ENCODE measurements around the gene GLTP.

The GLTP gene

DNA sequence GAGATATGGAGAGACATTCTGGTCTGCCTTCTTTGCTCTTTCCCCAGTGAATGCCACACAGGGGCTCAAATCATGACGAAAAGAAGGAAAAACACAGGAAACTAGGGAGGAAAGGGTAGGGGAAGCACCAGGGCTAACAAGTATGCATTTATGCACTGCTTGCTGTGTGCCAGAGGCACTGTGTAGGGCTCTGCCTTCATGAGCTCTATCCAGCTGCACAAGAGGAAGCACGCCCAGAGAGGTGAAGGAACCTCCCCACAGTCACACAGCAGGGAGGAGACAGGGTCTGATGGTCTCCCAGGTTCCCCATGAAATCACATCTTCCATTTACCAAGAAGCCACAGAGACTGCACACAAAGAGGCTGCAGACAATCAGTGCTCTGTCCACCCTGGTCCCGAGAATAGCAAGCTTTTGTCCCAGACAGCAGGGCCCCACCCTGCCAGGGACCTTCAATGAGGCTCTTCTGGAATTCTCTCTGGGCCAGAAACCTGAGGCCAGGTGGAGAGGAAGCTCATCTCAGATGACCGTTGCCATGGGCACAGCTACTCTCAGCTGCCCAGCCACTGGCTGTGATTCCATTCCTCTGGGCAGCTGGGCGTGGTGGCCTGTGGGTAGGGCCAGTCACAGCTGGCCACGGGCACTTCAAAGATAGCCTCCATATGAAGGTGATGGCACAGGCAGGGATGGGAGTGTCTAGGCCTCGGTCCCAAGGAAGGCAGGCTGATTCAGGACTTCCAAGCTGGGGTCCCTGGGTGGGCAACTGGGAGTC is 39.9 kb downstream of the GLTP start:
- DNase-seq, result no peak

GRCh38 chr12:109839444-109839843 is 40.9 kb downstream of the GLTP start:
- no peak for DNase-seq

- no peak for DNase-seq
These were observed 43.4 kb downstream of the GLTP start for GRCh38 chr12:109836916-109837315.

- DNase-seq, result no peak
These were observed 44.5 kb downstream of the GLTP start for GRCh38 chr12:109835827-109836226.

- no peak for DNase-seq
These were observed 46.8 kb downstream of the GLTP start, which contains the start of gene TRPV4 for GRCh38 chr12:109833307-109834189. TRPV4 (minus strand) TSS chr12:109833398; CDS start chr12:109814796, 18,602 bp downstream.

DNA sequence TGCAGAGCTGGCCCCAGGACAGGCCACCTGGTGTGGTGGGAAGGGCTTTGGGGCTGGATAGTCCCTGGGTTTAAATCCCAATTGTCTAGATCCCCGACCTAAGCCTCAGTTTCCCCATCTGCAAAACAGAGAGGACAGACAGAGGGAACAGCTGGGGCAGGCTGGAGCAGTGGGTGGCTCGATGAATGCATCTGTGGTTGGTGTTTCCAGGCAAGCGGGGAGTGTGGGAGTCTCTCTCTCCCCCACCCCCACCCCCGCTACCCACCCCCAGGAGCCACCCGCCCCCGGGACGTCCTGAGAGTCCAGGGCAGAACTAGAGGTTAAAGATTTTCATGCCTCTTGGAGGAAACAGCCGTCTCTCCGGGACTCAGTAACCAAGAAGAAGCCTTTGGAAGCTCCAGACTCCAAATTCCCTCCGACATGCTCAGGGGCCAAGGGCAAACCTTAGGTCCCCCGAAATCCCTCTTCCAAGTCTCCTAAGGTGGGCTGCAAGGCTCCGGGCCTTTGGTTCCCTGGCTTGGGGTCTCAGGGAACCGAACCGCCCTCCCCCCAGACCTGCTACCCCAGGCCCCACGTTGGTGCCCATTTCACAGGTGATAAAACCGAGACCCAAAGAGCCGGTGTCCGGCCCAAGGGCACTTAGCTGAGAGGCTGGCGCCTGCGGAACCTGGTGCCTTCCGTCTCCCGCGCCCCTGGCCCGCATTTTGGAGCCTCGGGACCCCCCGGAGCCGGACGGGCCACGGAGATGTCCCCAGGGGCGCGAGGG is 47.6 kb downstream of the GLTP start:
- no peak for DNase-seq

- DNase-seq, result no peak
These were observed 48.4 kb downstream of the GLTP start for GRCh38 chr12:109831929-109832328.

GRCh38 chr12:109831365-109831764 is 49.0 kb downstream of the GLTP start:
- no peak for DNase-seq

GRCh38 chr12:109830718-109831117 is 49.6 kb downstream of the GLTP start:
- no peak for DNase-seq

DNA sequence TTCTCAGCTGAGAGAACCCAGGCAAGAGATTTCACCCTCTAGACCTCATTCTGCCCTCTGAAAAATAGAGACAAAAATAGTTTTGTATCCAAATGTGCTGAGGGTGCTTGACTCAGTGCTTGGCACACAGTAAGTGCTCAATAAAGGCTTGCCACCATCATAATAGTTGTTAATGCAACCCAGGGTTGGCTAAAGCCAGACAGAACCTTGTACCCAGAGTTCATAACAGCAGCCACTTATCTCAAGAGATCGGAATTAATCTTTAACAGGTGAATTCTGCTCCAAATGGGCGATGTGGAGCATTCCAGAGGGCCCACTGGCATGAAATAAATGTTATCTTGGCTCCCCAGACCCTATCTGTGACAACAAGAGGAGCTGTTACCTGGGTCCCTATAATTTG is 50.1 kb downstream of the GLTP start:
- no peak for DNase-seq

GRCh38 chr12:109829667-109830066 is 50.7 kb downstream of the GLTP start:
- DNase-seq, result no peak

DNA sequence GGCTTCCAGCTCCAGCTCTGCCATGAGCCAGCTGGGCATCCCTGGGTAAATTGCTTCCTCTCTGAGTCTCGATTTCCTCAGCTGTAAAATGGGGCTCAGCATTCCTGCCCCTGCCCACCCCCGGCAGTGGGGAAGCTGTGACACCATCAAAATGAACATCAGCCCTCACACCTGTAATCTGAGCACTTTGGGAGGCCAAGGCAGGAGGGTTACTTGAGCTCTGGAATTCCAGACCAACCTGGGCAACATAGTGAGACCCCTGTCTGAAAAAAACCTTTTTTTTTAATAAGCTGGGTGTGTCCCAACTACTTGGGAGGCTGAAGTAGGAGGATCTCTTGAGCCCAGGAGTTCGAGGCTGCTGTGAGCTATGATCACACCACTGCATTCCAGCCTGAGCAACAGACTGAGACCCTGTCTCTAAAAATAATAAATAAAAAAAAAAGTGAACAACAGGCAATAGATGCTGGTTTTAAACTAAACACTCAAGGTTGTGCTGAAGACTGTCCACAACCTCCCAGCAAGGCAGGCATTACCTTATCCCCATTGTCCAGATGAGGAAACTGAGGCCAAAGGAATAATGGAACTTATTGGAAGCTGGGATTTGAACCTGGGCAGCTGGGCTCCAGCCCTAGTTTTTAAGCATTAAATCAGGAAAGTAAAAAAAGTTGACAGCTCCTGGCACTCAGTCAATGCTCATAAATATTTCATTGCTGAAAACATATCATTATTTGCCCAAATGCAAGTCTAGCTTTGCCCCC is 51.4 kb downstream of the GLTP start:
- DNase-seq, result no peak

DNA sequence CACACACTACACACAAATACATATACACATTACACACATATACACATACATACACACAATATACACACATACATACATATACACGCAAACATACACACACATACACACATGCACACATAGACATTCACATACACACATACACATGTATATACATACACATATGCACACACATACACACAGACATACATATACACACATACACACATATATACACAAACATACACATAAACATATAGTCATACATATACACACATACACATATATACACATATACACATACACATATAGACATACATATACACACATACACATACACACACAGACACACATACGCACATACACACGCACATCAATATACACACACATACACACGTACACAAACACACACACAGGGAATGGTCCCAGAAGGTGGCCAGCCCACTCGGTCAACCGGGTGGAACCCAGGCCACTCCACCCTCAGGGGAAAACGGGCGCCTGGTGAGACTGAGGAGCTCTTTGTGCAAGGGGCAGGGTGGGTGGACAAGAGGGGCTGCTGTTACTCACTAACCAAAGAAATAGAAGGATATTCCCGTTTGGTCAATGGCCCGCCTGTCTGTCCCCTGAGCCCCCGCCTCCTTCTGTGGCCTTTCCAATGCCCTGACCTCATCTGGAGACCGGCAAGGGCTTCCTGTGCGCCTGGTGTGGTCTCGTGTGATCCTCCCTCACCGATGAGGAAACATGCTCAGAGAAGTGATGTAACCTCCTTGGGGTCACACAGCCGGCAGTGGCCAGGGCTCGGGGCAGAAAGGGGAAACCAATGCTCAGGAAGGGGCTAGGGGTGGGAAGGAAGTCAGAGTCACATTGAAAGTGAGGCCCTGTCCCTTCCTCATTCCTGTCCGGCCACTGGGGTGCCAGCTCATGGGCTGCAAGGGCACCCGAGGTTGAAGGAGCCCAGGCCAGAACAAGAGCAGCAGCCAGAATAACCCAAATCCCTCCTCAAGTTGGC is 52.5 kb downstream of the GLTP start:
- DNase-seq, result no peak

DNA sequence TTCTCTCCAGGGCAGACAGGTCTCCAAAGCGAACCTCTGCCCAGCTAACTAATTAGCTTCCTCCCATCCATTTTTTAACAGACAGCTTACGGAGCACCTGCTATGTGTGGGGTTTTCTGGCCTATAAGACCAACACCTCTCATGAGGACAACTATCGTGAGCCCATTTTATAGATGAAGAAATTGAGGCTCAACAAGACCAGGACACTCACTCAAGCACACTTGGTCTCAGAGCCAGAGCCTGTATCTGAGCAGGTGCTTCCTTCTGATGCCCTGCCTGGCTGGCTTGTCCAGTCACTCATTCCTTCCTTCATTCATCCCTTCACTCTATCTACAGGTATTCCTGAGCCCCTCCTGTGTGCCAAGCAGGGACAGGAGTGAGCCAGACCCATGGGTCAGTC is 53.3 kb downstream of the GLTP start:
- DNase-seq, result no peak

- no peak for DNase-seq
These were observed 55.6 kb downstream of the GLTP start for GRCh38 chr12:109824731-109825130.

DNA sequence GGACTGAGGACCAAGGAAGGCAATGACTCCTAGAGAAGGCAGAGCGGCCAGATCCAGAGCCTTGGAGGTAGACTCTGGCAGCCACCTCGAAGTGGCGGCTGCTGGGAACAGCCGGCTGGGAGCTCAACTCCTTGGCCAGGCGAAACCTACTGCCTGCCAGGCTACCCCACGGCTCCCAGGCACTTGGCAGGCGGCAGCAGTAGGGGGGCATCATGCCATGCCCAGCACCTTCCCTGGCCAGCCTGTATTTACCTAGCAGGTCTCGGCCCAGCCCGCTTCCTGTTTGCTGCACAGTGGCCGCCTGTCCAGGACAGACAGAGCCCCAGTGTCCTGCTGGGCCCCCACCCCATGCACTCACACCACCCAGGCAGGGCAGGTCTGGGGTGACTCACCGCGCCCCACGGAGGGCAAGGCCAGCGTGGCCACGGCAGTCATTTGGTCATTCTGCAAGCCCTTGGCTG is 57.4 kb downstream of the GLTP start:
- no peak for DNase-seq

- no peak for DNase-seq
These were observed 57.9 kb downstream of the GLTP start for GRCh38 chr12:109822416-109822815.

DNA sequence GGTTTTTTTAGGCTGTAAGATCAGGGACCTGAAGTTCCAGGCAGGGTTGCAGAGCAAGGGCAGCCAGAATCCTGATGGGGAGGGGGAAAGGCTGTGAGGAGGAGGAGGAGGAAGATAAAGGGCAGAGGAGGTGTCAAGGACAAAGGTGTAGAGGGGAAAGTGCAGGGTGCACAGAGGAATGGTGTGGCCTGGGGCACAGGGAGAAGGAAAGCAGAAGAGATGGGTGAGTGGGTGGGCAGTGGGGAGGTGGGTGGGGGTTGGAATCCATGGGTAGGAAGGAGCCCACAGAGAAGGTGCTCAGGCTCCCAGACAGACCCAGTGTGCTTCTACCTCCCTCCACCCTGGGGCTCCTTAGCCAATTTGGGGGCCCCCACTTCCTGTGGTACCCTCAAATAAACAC is 58.4 kb downstream of the GLTP start:
- DNase-seq, result no peak

GRCh38 chr12:109820816-109821381 is 59.4 kb downstream of the GLTP start:
- no peak for DNase-seq

- no peak for DNase-seq
These were observed 61.3 kb downstream of the GLTP start for GRCh38 chr12:109818905-109819500.
